Activated CD4-positive, alpha-beta memory T cell treated with anti-CD3 and anti-CD28 coated beads, Interleukin-2, amount 10 ng/mL, durations not matched to agents 7 days and 5 days (primary cell): ENCODE measurements around the gene DAB1. TPM values are rescaled to one million over a fixed set of nuclear protein-coding genes. Genes with fewer than 3 reads are reported as not detected.

Experiments used
- CTCF ChIA-PET: fragments of 350-600 bp; sonication (Branson Sonifier 250); formaldehyde crosslinking; loops from one replicate; lab custom pipeline; 2021; ENCODE audit warnings: antibody characterized with exemption, inconsistent platforms; lab: Charles Lee
- POLR2A ChIA-PET: fragments of 350-600 bp; sonication (Branson Sonifier 250); formaldehyde crosslinking; loops from one replicate; lab custom pipeline; 2021; ENCODE audit warnings: antibody characterized with exemption; lab: Charles Lee
- DNase-seq: peaks from one replicate; pipeline ENCODE4 v3.0.0-alpha.2; 2020
- H3K27ac Mint-ChIP-seq: one replicate; pipeline ENCODE4 v1.8.0; 2021; ENCODE audit warnings: mild to moderate bottlenecking, mixed read lengths
- H3K27me3 Mint-ChIP-seq: one replicate; pipeline ENCODE4 v1.8.0; 2021; ENCODE audit warnings: mixed read lengths
- H3K36me3 Mint-ChIP-seq: one replicate; pipeline ENCODE4 v1.8.0; 2021; ENCODE audit warnings: low read depth, mixed read lengths
- H3K4me1 Mint-ChIP-seq: one replicate; pipeline ENCODE4 v1.8.0; 2021; ENCODE audit warnings: mixed read lengths
- H3K4me3 Mint-ChIP-seq: one replicate; pipeline ENCODE4 v1.8.0; 2021; ENCODE audit warnings: mild to moderate bottlenecking, mixed read lengths
- H3K9me3 Mint-ChIP-seq: one replicate; pipeline ENCODE4 v1.8.0; 2021; ENCODE audit warnings: mixed read lengths
- total RNA-seq, 2 experiments: library from RNA; stranded (reverse); gene quantifications; one replicate each; pipeline ENCODE4 v1.2.3, GENCODE V29; 2021

The DAB1 gene
- 1 to 10 TPM; 3.9 to 4.0 TPM for total RNA-seq

DNA sequence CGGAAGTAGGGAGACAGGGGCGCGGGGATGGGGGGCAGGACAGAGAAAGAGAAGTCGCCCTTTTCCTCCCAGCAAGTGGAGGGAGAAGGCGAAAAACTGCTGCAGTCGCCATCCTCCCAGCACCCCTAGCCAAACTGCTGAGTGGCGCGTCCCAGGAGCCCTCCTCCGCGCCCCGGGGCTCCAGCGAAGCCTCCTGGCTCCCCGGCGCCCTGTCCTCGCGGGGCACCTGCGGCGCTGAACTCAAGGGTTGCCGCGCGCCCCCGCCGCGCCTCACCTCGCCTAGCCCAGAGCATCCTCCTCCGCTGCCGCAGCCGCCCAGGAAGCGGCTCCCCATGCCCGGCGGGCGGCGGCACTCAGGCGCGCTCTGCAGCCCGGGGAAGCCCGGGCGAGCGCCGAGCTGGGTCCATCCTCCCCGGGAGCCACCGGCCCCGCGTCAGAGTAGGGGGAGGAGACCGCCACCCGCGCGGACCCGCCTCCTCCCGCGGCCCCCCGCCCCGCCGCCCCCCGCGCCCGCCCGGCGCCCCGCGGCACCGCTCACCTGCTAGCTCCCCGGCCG is at the start of gene DAB1:
Gene DAB1 (minus strand): TSS at position 405 of the 556 bp plus-strand sequence. CDS start 133,030 bp downstream, outside the sequence.
- Mint-ChIP-seq H3K27me3 (peaks cover 46% of the 10 kb centered on the region), H3K4me3 (no peak within 1 kb of the TSS), H3K36me3 (no peaks in the 10 kb centered on the region), H3K9me3 (no peaks in the 10 kb centered on the region), H3K4me1 (peaks cover 10% of the 10 kb centered on the region), H3K27ac (no peak within 1 kb of the TSS)
- no peak for DNase-seq
- CTCF ChIA-PET = no interaction called here
- POLR2A ChIA-PET = no interaction called here

GRCh38 chr1:57473448-57473847 is 49.6 kb upstream of the DAB1 start:
- H3K36me3 Mint-ChIP-seq = no peaks in the 10 kb centered on the region
- no peaks in the 10 kb centered on the region for H3K9me3 Mint-ChIP-seq
- ChIA-PET CTCF (no interaction called here), POLR2A (no interaction called here)
- no peak overlapping the region for H3K4me3 Mint-ChIP-seq
- DNase-seq = no peak
- H3K27ac Mint-ChIP-seq = no peak overlapping the region
- H3K27me3 Mint-ChIP-seq = no peaks in the 10 kb centered on the region
- H3K4me1 Mint-ChIP-seq = no peaks in the 10 kb centered on the region

DNA sequence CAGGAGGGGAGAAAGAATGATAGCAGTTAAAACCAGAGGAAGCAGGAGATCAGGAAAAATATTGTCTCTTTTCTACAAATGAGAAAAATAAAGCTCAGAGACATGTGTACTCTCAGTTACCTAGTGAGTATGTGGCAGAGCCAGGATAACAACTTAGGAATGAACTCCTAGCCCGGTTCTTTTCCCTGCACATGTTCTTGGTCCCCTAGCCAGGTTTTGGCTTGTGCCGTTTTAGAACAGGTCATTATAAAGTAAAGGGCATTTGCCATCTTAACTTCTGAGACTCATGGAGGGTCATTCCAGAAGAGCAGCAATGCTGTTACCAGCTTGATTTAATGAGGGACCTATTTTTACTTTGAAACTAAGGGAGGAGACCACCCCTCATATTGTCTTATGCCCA is 48.1 kb upstream of the DAB1 start:
- Mint-ChIP-seq H3K4me1 (no peaks in the 10 kb centered on the region), H3K9me3 (no peaks in the 10 kb centered on the region), H3K36me3 (no peaks in the 10 kb centered on the region), H3K4me3 (no peak overlapping the region), H3K27ac (no peak overlapping the region), H3K27me3 (no peaks in the 10 kb centered on the region)
- ChIA-PET CTCF (no interaction called here), POLR2A (no interaction called here)
- DNase-seq = no peak

DNA sequence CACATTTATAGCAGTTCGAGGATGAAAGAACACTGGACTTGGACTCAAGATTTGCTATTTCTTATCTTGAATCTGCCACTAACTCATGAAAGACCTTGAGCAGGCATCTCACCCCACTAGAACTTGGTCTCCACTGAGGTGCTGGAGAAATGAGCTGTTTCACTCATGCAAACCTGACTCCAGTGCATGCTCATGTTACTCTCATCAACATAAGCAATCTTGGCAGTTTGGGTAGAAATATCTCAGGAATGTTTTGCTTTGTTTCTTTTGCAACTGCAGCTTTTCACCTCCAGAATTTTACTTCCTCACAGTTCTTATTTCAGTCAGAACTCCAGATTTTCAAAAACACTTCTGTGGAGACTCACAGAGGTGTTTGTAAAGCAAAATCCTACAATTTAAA is 46.2 kb upstream of the DAB1 start:
- Mint-ChIP-seq H3K4me3 (no peak overlapping the region), H3K4me1 (no peaks in the 10 kb centered on the region), H3K27me3 (no peaks in the 10 kb centered on the region), H3K36me3 (no peaks in the 10 kb centered on the region), H3K27ac (no peak overlapping the region), H3K9me3 (no peaks in the 10 kb centered on the region)
- ChIA-PET CTCF (no interaction called here), POLR2A (no interaction called here)
- DNase-seq = no peak

DNA sequence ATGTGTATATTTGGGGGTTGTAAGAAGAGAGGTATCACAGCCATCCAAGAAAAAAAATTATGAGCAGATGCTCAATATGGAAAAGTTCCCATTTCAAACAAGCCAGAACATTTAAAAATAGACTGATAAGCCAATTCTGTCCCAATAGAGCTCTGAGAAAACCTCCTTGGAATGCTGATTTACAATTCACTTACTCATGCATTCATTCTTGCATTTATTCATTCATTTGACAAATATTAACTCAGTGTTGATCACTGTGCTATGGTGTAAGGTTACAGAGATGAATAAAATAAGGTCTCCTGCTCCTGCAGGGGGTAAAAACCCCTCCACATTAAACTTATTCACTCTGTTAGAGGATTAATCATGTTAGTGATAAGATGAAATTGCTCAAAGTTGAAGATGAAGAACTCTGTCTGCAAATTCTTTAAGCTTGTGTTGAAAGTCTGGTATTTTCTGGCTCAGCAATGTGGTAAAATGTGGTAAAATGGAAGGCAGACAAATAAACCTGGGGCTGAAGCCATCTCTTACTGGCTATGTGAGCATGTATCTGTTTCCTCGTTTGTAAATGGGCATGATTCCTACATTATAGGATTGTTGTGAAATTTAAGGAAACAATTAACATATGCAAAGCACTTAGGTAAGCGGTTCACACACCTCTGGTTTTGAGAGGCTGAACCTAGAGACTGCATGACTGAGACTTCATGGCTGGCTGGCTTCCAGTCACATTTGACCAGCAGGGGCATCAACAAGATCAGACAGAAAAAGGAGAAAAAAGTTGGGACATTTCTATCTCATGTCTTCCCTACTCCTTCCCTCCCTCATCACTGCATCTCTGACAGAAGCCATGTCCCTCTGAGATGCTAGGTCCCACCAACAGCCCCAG is 45.0 kb upstream of the DAB1 start:
- H3K4me1 Mint-ChIP-seq = no peaks in the 10 kb centered on the region
- no peaks in the 10 kb centered on the region for H3K36me3 Mint-ChIP-seq
- DNase-seq = no peak
- no peaks in the 10 kb centered on the region for H3K27me3 Mint-ChIP-seq
- POLR2A ChIA-PET = no interaction called here
- CTCF ChIA-PET = no interaction called here
- no peak overlapping the region for H3K27ac Mint-ChIP-seq
- no peak overlapping the region for H3K4me3 Mint-ChIP-seq
- H3K9me3 Mint-ChIP-seq = no peaks in the 10 kb centered on the region

GRCh38 chr1:57467830-57468229 is 44.0 kb upstream of the DAB1 start:
- Mint-ChIP-seq H3K27ac (no peak overlapping the region), H3K4me3 (no peak overlapping the region), H3K36me3 (no peaks in the 10 kb centered on the region), H3K4me1 (no peaks in the 10 kb centered on the region), H3K27me3 (no peaks in the 10 kb centered on the region), H3K9me3 (no peaks in the 10 kb centered on the region)
- ChIA-PET POLR2A (no interaction called here), CTCF (no interaction called here)
- DNase-seq = no peak

DNA sequence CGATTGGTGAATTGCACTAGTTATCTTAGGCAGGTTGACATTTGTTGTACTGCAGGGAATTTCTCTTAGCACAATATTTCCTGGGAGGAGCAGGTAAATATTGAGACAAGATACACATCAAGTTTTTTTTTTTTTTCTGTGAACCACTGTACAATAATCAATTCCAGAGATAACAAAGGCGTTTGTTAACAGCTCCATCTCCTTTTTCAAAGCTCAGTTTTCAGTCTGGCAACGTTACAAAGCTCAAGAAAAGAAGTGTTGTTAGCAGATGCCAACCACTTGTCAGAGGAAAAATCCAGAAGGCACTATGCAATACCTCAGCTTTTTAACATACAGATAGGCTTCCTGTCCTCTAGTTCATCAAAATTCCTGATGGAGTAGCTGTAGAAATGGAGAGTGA is 40.9 kb upstream of the DAB1 start:
- Mint-ChIP-seq H3K4me3 (no peak overlapping the region), H3K36me3 (no peaks in the 10 kb centered on the region), H3K27ac (no peak overlapping the region), H3K4me1 (no peaks in the 10 kb centered on the region), H3K9me3 (no peaks in the 10 kb centered on the region), H3K27me3 (no peaks in the 10 kb centered on the region)
- ChIA-PET CTCF (no interaction called here), POLR2A (no interaction called here)
- no peak for DNase-seq

GRCh38 chr1:57463343-57463742 is 39.5 kb upstream of the DAB1 start:
- H3K36me3 Mint-ChIP-seq = no peaks in the 10 kb centered on the region
- POLR2A ChIA-PET = no interaction called here
- no peaks in the 10 kb centered on the region for H3K9me3 Mint-ChIP-seq
- DNase-seq = no peak
- no peak overlapping the region for H3K27ac Mint-ChIP-seq
- H3K4me3 Mint-ChIP-seq = no peak overlapping the region
- CTCF ChIA-PET = no interaction called here
- H3K4me1 Mint-ChIP-seq = no peaks in the 10 kb centered on the region
- H3K27me3 Mint-ChIP-seq = no peaks in the 10 kb centered on the region

DNA sequence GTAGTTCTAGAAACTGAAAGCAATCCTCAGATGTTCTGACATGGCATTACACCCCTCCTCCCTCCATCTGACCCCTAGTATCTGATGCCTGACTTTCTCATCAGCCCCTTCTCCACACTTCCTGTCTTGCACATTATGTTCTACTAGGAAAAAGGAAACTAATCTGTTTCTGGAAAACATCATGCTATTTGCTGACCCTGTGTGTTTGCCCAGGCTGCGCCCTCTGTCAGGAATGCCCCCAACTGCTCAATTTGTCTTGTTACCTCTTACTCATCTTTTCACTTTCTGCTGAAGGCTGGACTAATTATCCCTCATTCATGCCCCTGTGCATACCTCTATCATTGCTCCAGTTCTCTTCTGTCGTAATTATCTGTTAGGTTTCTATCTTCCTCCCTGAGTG is 37.5 kb upstream of the DAB1 start:
- Mint-ChIP-seq H3K4me1 (no peaks in the 10 kb centered on the region), H3K36me3 (no peaks in the 10 kb centered on the region), H3K27ac (no peak overlapping the region), H3K27me3 (no peaks in the 10 kb centered on the region), H3K4me3 (no peak overlapping the region), H3K9me3 (no peaks in the 10 kb centered on the region)
- ChIA-PET POLR2A (no interaction called here), CTCF (interaction anchor here (0.7 kb wide), 1 partner anchor 128 kb away, joined by 3 read pairs; no protein-coding TSS in a partner anchor)
- no peak for DNase-seq

GRCh38 chr1:57451516-57451915 is 27.7 kb upstream of the DAB1 start:
- Mint-ChIP-seq H3K9me3 (no peaks in the 10 kb centered on the region), H3K4me1 (no peaks in the 10 kb centered on the region), H3K27me3 (no peaks in the 10 kb centered on the region), H3K27ac (no peak overlapping the region), H3K4me3 (no peak overlapping the region), H3K36me3 (no peaks in the 10 kb centered on the region)
- ChIA-PET CTCF (no interaction called here), POLR2A (no interaction called here)
- DNase-seq = no peak

DNA sequence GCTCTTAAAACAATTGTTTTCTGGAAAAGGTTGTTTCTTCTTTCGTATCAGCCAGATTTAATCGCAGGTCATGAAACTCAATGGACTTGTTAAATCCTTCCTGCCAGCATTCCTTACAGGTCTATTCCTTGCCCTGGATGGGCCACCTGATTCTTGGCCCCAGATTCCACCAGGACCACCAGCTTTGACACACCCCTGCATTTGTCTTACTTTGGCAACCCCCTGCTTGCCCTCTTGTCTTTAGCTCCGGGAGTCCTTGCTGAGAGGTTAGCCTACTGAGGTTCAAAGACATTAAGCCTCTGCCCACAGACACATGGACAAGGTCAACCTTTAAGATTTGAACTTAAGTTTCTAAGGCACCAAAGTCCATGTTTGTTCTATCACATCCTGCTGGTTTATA is 27.1 kb upstream of the DAB1 start:
- ChIA-PET CTCF (no interaction called here), POLR2A (no interaction called here)
- DNase-seq = no peak
- H3K4me1 Mint-ChIP-seq = no peaks in the 10 kb centered on the region
- H3K27me3 Mint-ChIP-seq = no peaks in the 10 kb centered on the region
- no peak overlapping the region for H3K4me3 Mint-ChIP-seq
- H3K9me3 Mint-ChIP-seq = no peaks in the 10 kb centered on the region
- no peak overlapping the region for H3K27ac Mint-ChIP-seq
- no peaks in the 10 kb centered on the region for H3K36me3 Mint-ChIP-seq

- Mint-ChIP-seq H3K4me1 (no peaks in the 10 kb centered on the region), H3K9me3 (no peaks in the 10 kb centered on the region), H3K27ac (no peak overlapping the region), H3K4me3 (no peak overlapping the region), H3K27me3 (no peaks in the 10 kb centered on the region), H3K36me3 (no peaks in the 10 kb centered on the region)
- ChIA-PET POLR2A (no interaction called here), CTCF (no interaction called here)
- DNase-seq = no peak
Measured at GRCh38 chr1:57447551-57447950, 23.7 kb upstream of the DAB1 start.

DNA sequence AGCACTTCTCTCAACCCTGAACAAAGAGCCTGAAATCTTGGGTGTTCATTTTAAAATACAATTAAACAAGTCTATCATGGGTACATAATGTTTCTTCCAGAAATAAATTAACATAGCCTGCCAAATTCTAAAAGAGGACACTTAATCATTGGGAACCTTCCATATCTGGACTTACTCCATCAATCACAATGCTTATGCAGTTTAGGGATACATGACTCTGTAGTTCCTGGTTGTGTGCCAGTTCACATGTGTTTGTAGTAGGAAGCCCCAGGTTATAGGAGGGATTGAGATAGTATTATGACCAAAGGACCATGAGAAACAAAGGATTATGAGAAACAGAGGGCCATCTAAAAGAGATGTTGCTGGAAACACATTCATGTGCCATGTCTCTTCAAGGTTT is 19.1 kb upstream of the DAB1 start:
- no peaks in the 10 kb centered on the region for H3K4me1 Mint-ChIP-seq
- no peak overlapping the region for H3K27ac Mint-ChIP-seq
- ChIA-PET POLR2A (no interaction called here), CTCF (no interaction called here)
- no peak for DNase-seq
- no peaks in the 10 kb centered on the region for H3K27me3 Mint-ChIP-seq
- H3K9me3 Mint-ChIP-seq = no peaks in the 10 kb centered on the region
- H3K4me3 Mint-ChIP-seq = no peak overlapping the region
- H3K36me3 Mint-ChIP-seq = no peaks in the 10 kb centered on the region

- no peaks in the 10 kb centered on the region for H3K27me3 Mint-ChIP-seq
- H3K4me3 Mint-ChIP-seq = no peak overlapping the region
- H3K4me1 Mint-ChIP-seq = no peaks in the 10 kb centered on the region
- no peak overlapping the region for H3K27ac Mint-ChIP-seq
- H3K9me3 Mint-ChIP-seq = no peaks in the 10 kb centered on the region
- DNase-seq = no peak
- ChIA-PET POLR2A (no interaction called here), CTCF (no interaction called here)
- H3K36me3 Mint-ChIP-seq = no peaks in the 10 kb centered on the region
Measured at GRCh38 chr1:57440096-57440495, 16.2 kb upstream of the DAB1 start.
